ENCODE results near the gene CDKN3. TPM values are rescaled to one million over a fixed set of nuclear protein-coding genes. Genes with fewer than 3 reads are reported as not detected.
A peak's percentile ranks its signal among the peaks of the same experiment; 100 is the strongest.
"Not testable (repeated sequence)": the region's sequence is repeated elsewhere in the genome, so short reads cannot be mapped to it uniquely, and the experiment has no call there.

CDKN3 gene
- total RNA-seq, 1 donor from 2014 or later, result not detected

GRCh38 chr14:54392131-54392859 is 4.5 kb upstream of the CDKN3 start:
- Histone ChIP-seq H3K4me1 (peaks cover 2 to 8% of the 10 kb centered on the region in 2 donors), H3K36me3 (no peaks in the 10 kb centered on the region), H3K27me3 (no peaks in the 10 kb centered on the region), H3K27ac (no peak overlapping the region), H3K9me3 (no peaks in the 10 kb centered on the region), H3K4me3 (no peak overlapping the region)
- DNase-seq (ENCODE audit: low spot score in 2 of 2), result no peak
- intact Hi-C loops (cut with DNase I), result loop anchor here (10.0 kb wide), 1 partner anchor 1837 kb away; the partner anchor contains the start of genes GPR137C and TXNDC16
- TF ChIP-seq, protein P1, sequence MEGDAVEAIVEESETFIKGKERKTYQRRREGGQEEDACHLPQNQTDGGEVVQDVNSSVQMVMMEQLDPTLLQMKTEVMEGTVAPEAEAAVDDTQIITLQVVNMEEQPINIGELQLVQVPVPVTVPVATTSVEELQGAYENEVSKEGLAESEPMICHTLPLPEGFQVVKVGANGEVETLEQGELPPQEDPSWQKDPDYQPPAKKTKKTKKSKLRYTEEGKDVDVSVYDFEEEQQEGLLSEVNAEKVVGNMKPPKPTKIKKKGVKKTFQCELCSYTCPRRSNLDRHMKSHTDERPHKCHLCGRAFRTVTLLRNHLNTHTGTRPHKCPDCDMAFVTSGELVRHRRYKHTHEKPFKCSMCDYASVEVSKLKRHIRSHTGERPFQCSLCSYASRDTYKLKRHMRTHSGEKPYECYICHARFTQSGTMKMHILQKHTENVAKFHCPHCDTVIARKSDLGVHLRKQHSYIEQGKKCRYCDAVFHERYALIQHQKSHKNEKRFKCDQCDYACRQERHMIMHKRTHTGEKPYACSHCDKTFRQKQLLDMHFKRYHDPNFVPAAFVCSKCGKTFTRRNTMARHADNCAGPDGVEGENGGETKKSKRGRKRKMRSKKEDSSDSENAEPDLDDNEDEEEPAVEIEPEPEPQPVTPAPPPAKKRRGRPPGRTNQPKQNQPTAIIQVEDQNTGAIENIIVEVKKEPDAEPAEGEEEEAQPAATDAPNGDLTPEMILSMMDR (IDR thresholded peaks at IDR 0.05), result no peak

DNA sequence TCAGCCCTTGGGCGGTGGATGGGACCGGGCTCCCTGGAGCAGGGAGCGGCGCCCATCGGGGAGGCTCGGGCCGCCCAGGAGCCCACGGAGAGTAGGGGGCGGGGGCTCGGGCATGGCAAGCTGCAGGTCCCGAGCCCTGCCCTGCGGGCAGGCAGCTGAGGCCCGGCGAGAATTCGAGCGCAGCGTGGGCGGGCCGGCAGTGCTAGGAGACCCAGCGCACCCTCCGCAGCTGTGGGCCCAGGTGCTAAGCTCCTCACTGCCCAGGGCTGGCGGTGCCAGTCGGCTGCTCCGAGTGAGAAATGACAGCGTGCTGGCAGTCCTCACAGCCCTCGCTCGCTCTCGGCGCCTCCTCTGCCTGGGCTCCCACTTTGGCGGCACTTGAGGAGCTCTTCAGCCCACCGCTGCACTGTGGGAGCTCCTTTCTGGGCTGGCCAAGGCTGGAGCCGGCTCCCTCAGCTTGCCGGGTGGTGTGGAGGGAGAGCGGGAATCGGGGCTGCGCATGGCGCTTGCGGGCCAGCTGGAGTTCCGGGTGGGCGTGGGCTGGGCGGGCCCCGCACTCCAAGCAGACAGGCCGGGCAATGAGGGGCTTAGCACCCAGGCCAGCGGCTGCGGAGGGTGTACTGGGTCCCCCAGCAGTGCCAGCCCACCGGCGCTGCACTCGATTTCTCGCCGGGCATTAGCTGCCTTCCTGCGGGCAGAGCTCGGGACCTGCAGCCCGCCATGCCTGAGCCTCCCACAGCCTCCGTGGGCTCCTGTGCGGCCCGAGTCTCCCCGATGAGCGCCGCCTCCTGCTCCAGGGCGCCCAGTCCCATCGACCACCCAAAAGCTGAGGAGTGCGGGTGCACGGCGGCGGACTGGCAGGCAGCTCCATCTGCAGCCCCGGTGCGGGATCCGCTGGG is 3.6 kb upstream of the CDKN3 start:
- H3K9me3 ChIP-seq; H3K27me3 ChIP-seq; H3K36me3 ChIP-seq; H3K4me3 ChIP-seq; H3K27ac ChIP-seq; DNase-seq (ENCODE audit: low spot score in 2 of 2): not testable (repeated sequence)
- intact Hi-C loops (cut with DNase I), result loop anchor here (10.0 kb wide), 1 partner anchor 1838 kb away; the partner anchor contains the start of genes GPR137C and TXNDC16
- H3K4me1 ChIP-seq, result peaks cover 5 to 12% of the 10 kb centered on the region in 2 donors

GRCh38 chr14:54394596-54394995 is 2.2 kb upstream of the CDKN3 start:
- Histone ChIP-seq H3K4me3 (no peak overlapping the region), H3K27me3 (no peaks in the 10 kb centered on the region), H3K27ac (no peak overlapping the region), H3K9me3 (no peaks in the 10 kb centered on the region), H3K4me1 (peaks cover 5 to 12% of the 10 kb centered on the region in 2 donors), H3K36me3 (no peaks in the 10 kb centered on the region)
- intact Hi-C loops (cut with DNase I), result loop anchor here (10.0 kb wide), 1 partner anchor 1840 kb away; the partner anchor contains the start of genes GPR137C and TXNDC16
- no peak for DNase-seq (ENCODE audit: low spot score in 2 of 2)
- TF ChIP-seq, protein P1 (IDR thresholded peaks at IDR 0.05), result no peak

DNA sequence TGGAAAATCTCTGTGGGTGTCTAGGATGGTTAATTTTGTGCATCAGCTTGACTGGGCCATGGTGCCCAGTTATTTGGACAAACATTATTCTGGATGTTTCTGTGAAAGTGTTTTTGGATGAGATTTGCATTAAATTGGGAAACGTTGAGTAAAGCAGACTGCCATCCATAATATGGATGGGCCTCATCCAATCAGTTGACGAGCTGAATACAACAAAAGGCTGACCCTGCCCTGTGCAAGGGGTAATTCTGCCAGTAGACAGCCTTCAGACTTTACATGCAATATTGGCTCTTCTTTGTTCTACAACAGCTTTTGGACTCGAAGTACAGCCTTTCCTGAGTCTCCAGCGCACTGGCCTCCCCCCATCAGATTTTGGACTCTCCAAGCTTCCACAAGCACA is 1.5 kb upstream of the CDKN3 start:
- TF ChIP-seq, protein P1 (IDR thresholded peaks at IDR 0.05), result no peak
- H3K4me3 ChIP-seq, result no peak overlapping the region
- no peaks in the 10 kb centered on the region for H3K9me3 ChIP-seq
- no peak overlapping the region for H3K27ac ChIP-seq
- H3K36me3 ChIP-seq, result no peaks in the 10 kb centered on the region
- DNase-seq (ENCODE audit: low spot score in 2 of 2), result no peak
- H3K4me1 ChIP-seq, result peaks cover 5 to 12% of the 10 kb centered on the region in 2 donors
- intact Hi-C loops (cut with DNase I), result loop anchor here (10.0 kb wide), 1 partner anchor 1840 kb away; the partner anchor contains the start of genes GPR137C and TXNDC16
- no peaks in the 10 kb centered on the region for H3K27me3 ChIP-seq

DNA sequence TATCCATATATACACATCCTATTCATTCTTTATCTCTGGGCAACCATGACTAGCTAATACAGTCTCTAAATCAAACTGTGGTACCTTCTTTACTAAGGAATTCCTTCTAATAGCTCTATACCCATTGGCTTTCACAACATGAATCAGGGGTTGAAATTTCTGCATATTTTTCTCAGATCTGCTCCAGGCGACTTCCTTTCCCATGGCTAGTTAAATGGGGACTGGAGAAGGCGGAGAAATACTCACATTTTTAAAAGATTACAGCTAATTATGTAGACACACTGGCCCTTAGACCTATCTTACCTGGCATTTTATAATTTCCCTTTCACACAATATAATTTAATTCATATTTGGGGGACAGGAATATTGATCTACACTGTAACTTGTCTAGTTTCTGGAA is 1.1 kb upstream of the CDKN3 start:
- TF ChIP-seq, protein P1 (IDR thresholded peaks at IDR 0.05), result no peak
- peak overlapping the region in 1 of 2 donors; percentile 76 for H3K4me3 ChIP-seq
- peaks cover 5 to 12% of the 10 kb centered on the region in 2 donors for H3K4me1 ChIP-seq
- H3K27ac ChIP-seq, result no peak overlapping the region
- no peaks in the 10 kb centered on the region for H3K9me3 ChIP-seq
- H3K27me3 ChIP-seq, result no peaks in the 10 kb centered on the region
- no peaks in the 10 kb centered on the region for H3K36me3 ChIP-seq
- intact Hi-C loops (cut with DNase I), result loop anchor here (1.0 to 10.0 kb wide), 3 partner anchors 93 to 1841 kb away; partner anchors contain the start of genes BMP4, GMFB, GPR137C and TXNDC16
- DNase-seq (ENCODE audit: low spot score in 2 of 2), result no peak
